Glutamatergic neuron (in vitro differentiated cells): ENCODE results near the gene FLVCR2. TPM values are rescaled to one million over a fixed set of nuclear protein-coding genes. Genes with fewer than 3 reads are reported as not detected.

Experiments
- DNase-seq: peaks from one replicate; pipeline ENCODE4 v3.0.0; 2022
- H3K27ac Mint-ChIP-seq: one replicate; pipeline ENCODE4 v1.8.0; 2020; ENCODE audit warnings: mild to moderate bottlenecking, mixed read lengths, inconsistent platforms; ENCODE audit not compliant: unreplicated experiment
- H3K27me3 Mint-ChIP-seq: one replicate; pipeline ENCODE4 v1.8.0; 2020; ENCODE audit warnings: mild to moderate bottlenecking, moderate library complexity, mixed read lengths, inconsistent platforms; ENCODE audit not compliant: unreplicated experiment
- H3K36me3 Mint-ChIP-seq: one replicate; pipeline ENCODE4 v1.8.0; 2020; ENCODE audit warnings: mild to moderate bottlenecking, mixed read lengths, inconsistent platforms; ENCODE audit not compliant: unreplicated experiment
- H3K4me1 Mint-ChIP-seq: one replicate; pipeline ENCODE4 v1.8.0; 2020; ENCODE audit warnings: mild to moderate bottlenecking, low read depth, mixed read lengths, inconsistent platforms; ENCODE audit not compliant: unreplicated experiment
- H3K4me3 Mint-ChIP-seq: one replicate; pipeline ENCODE4 v1.8.0; 2020; ENCODE audit warnings: mild to moderate bottlenecking, mixed read lengths, inconsistent platforms; ENCODE audit not compliant: unreplicated experiment
- H3K9me3 Mint-ChIP-seq: one replicate; pipeline ENCODE4 v1.8.0; 2020; ENCODE audit warnings: mild to moderate bottlenecking, moderate library complexity, mixed read lengths, inconsistent platforms; ENCODE audit not compliant: unreplicated experiment
- total RNA-seq: library from RNA; stranded (reverse); fragmentation: NEBNext Ultra II Directional; extraction: Animal tissue kit (Norgen Biotek cat#: 25700); gene quantifications from one replicate; pipeline ENCODE4 v1.2.1, GENCODE V29; 2021; ENCODE audit not compliant: unreplicated experiment
- TF ChIP-seq, protein P1 (sequence below): fragments of 200-600 bp; sonication (generic); IDR thresholded peaks from one replicate; pipeline ENCODE4 v1.5.0; 2021; ENCODE audit not compliant: partially characterized antibody, unreplicated experiment

Gene FLVCR2
- total RNA-seq, 1 donor from 2014 or later, result not detected

DNA sequence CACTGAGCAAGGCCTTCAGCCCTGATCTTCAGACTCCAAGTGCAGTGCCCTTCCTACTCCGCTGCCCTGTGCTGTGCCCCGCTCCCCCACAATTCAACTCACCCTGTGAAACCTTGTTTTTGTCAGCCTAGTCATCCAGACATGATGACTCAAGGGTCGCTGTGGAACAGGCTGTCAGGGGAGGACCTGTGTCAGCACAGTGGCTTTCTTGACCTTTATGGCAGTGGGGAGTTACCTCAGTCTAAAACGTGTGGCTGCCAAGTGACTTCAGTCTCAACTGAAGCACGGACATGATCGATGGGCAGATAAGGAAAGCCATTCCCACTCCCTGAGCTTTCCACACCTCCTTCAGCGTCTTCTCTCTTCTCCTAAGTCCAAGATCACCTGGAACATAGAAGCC, 16.3 kb upstream of the FLVCR2 start:
- H3K4me1 Mint-ChIP-seq, result no peaks in the 10 kb centered on the region
- TF ChIP-seq, protein P1, sequence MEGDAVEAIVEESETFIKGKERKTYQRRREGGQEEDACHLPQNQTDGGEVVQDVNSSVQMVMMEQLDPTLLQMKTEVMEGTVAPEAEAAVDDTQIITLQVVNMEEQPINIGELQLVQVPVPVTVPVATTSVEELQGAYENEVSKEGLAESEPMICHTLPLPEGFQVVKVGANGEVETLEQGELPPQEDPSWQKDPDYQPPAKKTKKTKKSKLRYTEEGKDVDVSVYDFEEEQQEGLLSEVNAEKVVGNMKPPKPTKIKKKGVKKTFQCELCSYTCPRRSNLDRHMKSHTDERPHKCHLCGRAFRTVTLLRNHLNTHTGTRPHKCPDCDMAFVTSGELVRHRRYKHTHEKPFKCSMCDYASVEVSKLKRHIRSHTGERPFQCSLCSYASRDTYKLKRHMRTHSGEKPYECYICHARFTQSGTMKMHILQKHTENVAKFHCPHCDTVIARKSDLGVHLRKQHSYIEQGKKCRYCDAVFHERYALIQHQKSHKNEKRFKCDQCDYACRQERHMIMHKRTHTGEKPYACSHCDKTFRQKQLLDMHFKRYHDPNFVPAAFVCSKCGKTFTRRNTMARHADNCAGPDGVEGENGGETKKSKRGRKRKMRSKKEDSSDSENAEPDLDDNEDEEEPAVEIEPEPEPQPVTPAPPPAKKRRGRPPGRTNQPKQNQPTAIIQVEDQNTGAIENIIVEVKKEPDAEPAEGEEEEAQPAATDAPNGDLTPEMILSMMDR, result no peak
- peaks cover 5% of the 10 kb centered on the region for H3K27me3 Mint-ChIP-seq
- peaks cover 5% of the 10 kb centered on the region for H3K36me3 Mint-ChIP-seq
- no peaks in the 10 kb centered on the region for H3K9me3 Mint-ChIP-seq
- no peak overlapping the region for H3K27ac Mint-ChIP-seq
- DNase-seq, result no peak
- no peak overlapping the region for H3K4me3 Mint-ChIP-seq

- TF ChIP-seq, protein P1, result no peak
These were observed 15.9 kb upstream of the FLVCR2 start for GRCh38 chr14:75562489-75562888.

GRCh38 chr14:75563931-75564330, 14.5 kb upstream of the FLVCR2 start:
- peaks cover 1% of the 10 kb centered on the region for H3K4me1 Mint-ChIP-seq
- H3K27ac Mint-ChIP-seq, result no peak overlapping the region
- DNase-seq, result no peak
- H3K27me3 Mint-ChIP-seq, result peaks cover 5% of the 10 kb centered on the region
- TF ChIP-seq, protein P1, result no peak
- H3K9me3 Mint-ChIP-seq, result no peaks in the 10 kb centered on the region
- H3K4me3 Mint-ChIP-seq, result no peak overlapping the region
- H3K36me3 Mint-ChIP-seq, result peaks cover 5% of the 10 kb centered on the region

More at GRCh38 chr14:75562489-75562888, 15.9 kb upstream of the FLVCR2 start:
- Mint-ChIP-seq H3K27me3 (peaks cover 5% of the 10 kb centered on the region), H3K9me3 (no peaks in the 10 kb centered on the region), H3K4me3 (no peak overlapping the region), H3K36me3 (peaks cover 5% of the 10 kb centered on the region), H3K27ac (no peak overlapping the region), H3K4me1 (no peaks in the 10 kb centered on the region)
- DNase-seq, result no peak

DNA sequence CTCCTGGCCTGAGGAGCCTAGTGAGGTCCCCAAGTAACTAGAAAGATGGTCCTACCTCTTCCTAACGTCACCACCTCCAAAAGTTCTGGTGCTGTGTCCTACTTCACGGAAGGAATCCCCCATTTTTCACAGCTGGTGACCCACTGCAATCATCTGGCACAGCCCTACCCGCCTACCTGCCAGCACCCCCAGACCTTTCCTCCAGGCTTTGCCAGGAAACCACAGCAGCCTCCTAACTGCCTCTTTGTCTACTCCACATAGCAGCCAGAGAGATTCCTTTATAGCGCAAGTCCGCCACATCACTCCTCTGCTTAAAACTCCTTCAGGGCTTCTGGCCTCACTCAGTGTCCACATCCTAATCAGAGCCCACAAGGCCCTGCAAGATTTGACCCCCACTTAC, 13.4 kb upstream of the FLVCR2 start:
- H3K27me3 Mint-ChIP-seq, result peaks cover 5% of the 10 kb centered on the region
- peaks cover 10% of the 10 kb centered on the region for H3K4me1 Mint-ChIP-seq
- no peak for DNase-seq
- H3K36me3 Mint-ChIP-seq, result peaks cover 5% of the 10 kb centered on the region
- no peak overlapping the region for H3K27ac Mint-ChIP-seq
- no peak overlapping the region for H3K4me3 Mint-ChIP-seq
- H3K9me3 Mint-ChIP-seq, result peaks cover 2% of the 10 kb centered on the region
- TF ChIP-seq, protein P1, result no peak

DNA sequence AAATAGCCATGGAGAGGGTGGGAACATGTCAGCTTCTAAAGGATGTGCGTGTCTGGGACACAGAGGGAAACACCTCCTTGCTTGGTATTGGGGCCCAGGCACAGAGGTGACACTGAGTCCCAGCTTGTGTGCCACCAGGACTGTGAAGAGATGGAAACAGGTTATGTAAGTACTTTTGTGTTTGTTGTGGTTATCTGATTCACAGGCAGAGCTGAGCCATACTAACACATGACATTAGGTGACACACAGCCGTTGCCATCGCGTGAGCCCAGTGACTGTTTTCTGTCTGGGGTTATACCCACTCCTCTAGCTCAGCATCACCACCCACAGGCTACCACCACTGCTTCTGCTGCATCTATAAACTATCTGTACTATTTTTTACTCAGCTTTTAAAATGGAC, 12.1 kb upstream of the FLVCR2 start:
- H3K27me3 Mint-ChIP-seq, result peaks cover 5% of the 10 kb centered on the region

More for the DNA sequence above, 12.1 kb upstream of the FLVCR2 start:
- TF ChIP-seq, protein P1, result no peak
- Mint-ChIP-seq H3K36me3 (peaks cover 5% of the 10 kb centered on the region), H3K9me3 (peaks cover 2% of the 10 kb centered on the region), H3K4me1 (peaks cover 10% of the 10 kb centered on the region), H3K4me3 (no peak overlapping the region), H3K27ac (no peak overlapping the region)
- DNase-seq, result no peak
